GM18526 (cell line): ENCODE measurements around the gene ANKRD55.

Source experiments
- POLR2A ChIP-seq: IDR thresholded peaks from 3 replicates; pipeline ENCODE4 v1.6.1; 2011; ENCODE audit not compliant: insufficient read length; ENCODE audit errors: extremely low read depth

ANKRD55 gene

GRCh38 chr5:56126487-56127179, 106.5 kb downstream of the ANKRD55 start:
- TF ChIP-seq POLR2A: no peak

DNA sequence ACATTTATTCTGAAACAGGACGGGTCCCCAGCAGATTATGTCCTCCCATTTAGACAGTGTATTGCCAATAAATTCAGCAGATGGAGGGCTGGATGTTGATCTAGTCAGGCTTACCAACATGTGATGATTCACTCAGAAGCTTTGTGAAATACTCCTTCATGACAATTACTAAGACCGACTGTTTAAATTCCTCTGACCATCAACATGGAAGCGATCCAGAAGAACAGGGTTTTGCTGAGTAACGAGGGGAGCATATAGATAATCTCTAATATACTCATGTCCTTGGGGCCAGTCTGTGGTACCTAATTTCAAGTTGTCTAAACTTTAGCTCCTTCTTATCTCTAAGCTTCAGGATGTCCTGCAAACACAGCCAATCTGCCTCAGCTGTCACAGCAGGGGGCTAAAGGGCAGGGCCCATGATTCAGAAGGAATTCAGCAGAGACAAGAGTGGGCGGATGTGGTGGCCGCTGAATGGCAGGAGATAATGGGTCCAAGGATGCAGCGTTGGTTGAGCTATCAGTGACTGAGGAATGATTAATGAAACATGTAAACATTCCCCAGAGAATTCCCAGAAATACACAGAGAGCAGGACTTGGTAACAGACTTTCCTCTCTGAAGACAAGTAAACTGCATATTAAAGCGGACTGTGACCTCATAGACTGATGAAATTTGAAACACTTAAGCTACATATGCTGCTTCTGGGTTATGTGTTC, 109.4 kb downstream of the ANKRD55 start:
- no peak for TF ChIP-seq POLR2A

- no peak for TF ChIP-seq POLR2A
Observed at GRCh38 chr5:56119050-56119449, 114.1 kb downstream of the ANKRD55 start.

DNA sequence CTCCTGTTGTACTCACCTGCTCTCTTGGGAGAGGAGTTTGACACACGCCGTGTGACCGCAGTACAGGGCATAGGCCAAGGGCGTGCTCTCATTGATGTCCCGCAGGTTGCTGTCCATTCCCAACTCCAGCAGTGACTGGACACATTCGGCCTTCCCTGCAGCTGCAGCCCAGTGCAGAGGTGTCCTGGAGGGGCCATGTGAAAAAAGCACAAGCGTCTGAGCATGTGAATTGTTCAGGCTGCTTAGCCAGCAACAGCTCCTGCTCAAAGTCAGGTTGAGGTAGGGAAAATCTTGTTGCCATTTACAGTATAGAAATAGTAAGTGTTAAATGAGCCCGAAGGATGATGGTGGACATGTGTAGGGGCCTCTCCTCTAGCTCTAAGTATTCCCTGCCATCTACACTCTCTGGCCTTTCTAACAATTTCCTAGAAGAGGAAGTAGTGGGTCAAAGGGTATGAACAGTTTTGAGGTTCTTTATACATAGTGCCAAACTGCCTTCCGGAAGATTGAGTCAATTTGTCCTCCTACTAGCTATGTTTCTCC, 116.5 kb downstream of the ANKRD55 start:
- TF ChIP-seq POLR2A: no peak

- no peak for TF ChIP-seq POLR2A
Observed at GRCh38 chr5:56115589-56115988, 117.5 kb downstream of the ANKRD55 start.

DNA sequence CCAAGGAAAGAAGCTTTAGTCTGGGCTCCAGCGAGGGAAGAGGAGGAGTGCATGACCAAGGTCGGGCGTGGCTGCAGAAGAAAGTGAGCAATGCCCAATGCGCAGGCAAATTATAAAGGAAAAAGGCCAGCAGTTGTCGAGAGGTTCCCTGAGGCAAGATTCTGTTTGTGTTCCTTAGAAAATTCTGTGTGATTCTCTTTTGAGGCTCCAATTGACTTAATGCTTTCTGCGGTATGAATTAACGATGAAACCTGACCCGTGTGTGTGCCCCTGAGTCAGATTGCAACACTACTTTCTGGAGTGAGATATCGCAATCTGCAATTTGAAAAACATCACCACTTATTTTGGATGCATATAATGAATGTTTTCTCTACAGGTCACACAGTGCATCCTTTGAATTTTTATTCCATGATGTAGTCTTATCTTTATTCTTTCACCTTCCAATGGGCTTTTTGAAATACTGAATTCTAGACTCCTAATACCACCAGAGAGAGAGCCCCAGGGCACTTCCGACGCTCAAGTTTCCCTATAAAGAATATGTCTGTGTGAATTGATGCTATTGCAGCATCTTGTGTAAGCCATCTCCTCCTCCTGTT, 120.5 kb downstream of the ANKRD55 start:
- TF ChIP-seq POLR2A: no peak

DNA sequence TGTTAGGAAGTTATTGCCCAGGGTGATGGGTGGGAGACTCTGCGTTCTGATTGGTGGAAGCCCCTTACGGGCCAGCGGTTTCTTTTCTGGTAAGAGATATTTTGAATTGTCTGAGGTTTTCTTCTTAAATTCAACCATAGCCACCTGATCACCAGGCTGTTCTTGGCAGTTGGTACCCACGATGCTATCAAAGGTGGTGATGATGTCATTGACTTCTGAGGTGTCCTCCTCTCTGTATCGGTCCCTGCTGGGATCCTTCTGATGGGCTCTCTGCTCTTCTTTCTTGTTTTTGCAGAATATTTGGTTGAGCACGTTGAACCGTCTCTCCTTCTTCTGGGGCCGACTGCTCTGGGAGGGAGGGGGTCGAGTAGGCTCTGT, 121.7 kb downstream of the ANKRD55 start:
- no peak for TF ChIP-seq POLR2A

GRCh38 chr5:56110646-56111403, 122.3 kb downstream of the ANKRD55 start:
- no peak for TF ChIP-seq POLR2A

GRCh38 chr5:56108246-56108645, 124.9 kb downstream of the ANKRD55 start:
- TF ChIP-seq POLR2A: no peak

GRCh38 chr5:56106837-56107236, 126.3 kb downstream of the ANKRD55 start:
- no peak for TF ChIP-seq POLR2A

DNA sequence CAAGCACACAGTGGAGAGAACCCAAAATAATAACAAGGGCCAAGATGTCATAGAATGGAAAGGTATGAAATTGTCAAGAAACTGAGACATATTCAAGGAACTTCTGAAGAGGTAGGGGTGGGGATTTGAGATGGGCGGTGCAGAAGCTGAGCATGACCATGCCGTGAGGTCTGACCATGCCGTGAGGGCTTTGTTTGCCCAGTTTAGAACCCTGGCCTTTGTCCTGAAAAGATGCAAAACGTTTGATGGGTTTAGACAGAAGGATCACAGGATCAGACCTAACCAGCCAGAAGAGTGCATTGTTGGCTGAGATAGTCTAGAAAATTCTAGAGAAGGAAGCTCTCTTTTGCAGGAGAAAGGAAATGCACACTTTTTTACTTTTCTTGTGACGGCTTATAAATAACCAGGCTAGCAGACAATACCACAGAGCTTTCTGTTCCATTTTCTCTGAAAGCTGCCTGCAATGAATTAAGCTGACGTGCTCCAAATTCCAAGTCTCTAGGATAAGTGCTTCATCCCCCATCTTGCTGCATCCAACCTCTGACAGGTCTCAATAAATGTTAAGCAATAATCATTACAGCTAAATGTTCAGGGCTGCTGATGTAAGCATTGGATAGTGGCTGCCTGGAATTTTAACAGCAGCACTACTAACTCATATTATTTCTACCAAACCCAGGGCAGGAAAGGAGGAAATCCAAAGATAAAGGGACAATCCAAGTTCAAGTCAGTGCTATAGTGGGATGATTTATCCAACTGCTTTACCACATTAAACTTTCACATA, 127.4 kb downstream of the ANKRD55 start:
- TF ChIP-seq POLR2A: no peak

DNA sequence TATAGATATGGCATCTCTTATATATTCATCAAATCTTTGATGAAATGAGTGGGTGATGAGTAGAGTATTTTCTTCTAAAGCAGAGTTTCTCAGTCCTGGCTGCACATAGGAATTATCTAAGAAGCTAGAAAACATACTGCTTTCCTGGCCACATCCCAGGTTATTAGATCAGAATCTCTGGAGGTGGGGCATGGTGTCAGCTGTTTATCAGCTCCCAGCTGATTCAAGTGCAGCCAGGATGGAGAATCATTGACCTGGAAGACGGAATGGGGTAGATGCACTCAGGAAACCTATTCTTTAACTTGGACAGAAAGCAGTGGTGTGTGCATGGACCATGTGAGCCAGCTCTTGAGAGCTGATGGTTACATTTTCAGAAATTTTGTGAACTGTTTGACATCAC, 130.2 kb downstream of the ANKRD55 start:
- TF ChIP-seq POLR2A: no peak

- no peak for TF ChIP-seq POLR2A
Observed at GRCh38 chr5:56101180-56101579, 131.9 kb downstream of the ANKRD55 start.

GRCh38 chr5:56100439-56101176, 132.5 kb downstream of the ANKRD55 start:
- TF ChIP-seq POLR2A: no peak

DNA sequence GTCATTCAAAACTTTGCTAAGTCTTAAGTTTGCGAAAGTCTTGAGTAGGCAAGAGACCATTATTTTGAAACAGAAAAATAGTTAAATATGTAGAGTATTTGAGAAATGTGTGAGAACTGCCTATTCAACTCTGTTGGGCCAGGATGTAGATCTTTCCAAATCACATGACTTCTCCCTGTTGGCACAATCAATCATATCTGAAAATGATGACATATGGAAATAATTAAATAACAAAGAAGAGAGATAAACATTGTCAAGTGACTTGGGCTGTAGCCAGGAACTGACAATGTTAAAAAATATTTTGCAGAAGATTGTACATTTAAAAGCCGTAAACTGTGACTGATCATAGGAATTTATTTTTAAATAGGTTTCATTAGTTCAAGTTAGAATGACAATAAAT, 133.8 kb downstream of the ANKRD55 start:
- TF ChIP-seq POLR2A: no peak

DNA sequence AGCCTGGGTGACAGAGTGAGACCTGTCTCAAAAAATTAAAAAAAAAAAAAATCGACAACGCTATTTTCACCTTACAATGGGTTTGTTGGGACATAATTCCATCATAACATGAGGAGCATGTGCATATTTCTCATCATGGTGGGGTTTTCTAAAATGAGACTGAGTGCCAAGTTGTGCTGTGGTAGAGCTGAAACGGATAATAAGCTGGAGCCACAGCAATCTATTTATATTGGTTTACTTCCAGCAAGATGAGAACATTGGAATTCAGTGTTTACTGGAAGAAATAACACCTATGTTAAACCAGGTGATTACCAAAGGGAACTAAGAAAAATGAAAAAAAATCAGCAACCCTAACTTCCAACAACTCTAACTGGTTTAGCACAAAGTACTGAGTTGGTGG, 136.1 kb downstream of the ANKRD55 start:
- TF ChIP-seq POLR2A: no peak
